D721Med (cell line): ENCODE data around the gene SLC18A3.

Experiments used
- DNase-seq: peaks from one replicate; pipeline ENCODE4 v3.0.0; 2011; ENCODE audit warnings: low spot score; ENCODE audit not compliant: insufficient read length
- FAIRE-seq: peaks from 2 replicates; lab custom pipeline; 2011; peaks lifted over from hg19 to GRCh38; lab: Jason Lieb, UNC
- CTCF ChIP-seq: IDR thresholded peaks from 2 replicates; pipeline ENCODE4 v1.5.1; 2012; ENCODE audit warnings: mild to moderate bottlenecking, control low read depth; ENCODE audit not compliant: insufficient read depth; ENCODE audit errors: missing control alignments

SLC18A3 gene

GRCh38 chr10:49595713-49596492, 14.2 kb upstream of the SLC18A3 start:
- FAIRE-seq (no peak), DNase-seq (no peak)
- no peak for TF ChIP-seq CTCF

DNA sequence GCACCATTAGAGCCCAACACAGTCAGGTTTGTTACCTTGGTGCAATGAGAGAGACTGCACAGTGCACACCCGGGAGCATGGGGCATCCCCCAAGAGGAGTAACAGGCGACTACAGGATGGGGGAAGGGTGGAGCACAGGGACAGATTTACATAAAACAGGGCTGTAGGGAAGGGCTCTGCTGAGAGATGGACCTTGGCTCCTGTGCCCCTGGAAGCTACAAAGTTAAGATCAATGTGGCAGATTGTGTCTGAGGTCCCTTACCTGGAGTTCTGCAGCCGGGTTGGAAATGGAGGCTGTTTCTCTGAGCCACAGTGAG, 13.7 kb upstream of the SLC18A3 start:
- TF ChIP-seq CTCF = no peak
- FAIRE-seq = no peak

DNA sequence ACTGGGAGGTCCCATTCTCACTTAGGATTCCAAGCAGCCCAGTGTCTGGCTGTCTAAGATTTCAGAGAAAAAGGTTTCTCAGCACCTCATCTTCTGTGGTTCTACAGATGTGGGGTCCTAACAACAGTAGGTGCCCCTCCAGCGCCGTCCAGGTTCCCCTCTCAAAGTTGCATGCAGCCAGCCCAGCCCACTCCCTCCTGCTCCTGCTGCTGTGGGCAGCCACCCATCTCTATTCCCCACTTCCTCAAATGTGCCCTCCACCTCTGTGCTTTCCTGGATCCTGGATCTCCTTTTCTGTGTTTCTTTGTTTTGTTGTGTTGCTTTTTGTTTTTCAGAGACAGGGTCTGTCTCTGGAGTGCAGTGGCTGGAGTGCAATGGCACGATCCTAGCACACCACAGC, 13.3 kb upstream of the SLC18A3 start:
- no peak for DNase-seq
- TF ChIP-seq CTCF = no peak
- FAIRE-seq = no peak

More for the DNA sequence above, 13.7 kb upstream of the SLC18A3 start:
- no peak for DNase-seq

- TF ChIP-seq CTCF = no peak
- FAIRE-seq (no peak), DNase-seq (no peak)
These were observed 12.5 kb upstream of the SLC18A3 start for GRCh38 chr10:49597426-49598163.

- TF ChIP-seq CTCF = no peak
- no peak for FAIRE-seq
- no peak for DNase-seq
These were observed 11.8 kb upstream of the SLC18A3 start for GRCh38 chr10:49598164-49598856.

DNA sequence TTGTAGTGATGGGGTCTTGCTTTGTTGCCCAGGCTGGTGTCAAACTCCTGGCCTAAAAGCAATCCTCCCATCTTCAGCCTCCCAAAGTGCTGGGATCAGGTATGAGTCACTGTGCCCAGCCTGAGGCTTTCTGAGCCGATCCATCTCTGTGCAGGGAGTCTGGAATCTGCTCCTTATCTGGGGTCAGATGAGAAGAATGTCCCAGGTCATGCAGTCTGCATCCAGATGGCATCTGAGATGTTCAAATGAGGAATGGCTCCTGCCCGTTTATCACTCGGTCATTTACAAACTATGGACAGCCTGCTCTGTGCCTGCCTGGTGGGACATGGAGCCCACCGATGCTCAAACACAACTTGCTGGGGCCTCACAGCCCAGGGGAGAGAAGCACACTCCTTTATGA, 11.1 kb upstream of the SLC18A3 start:
- no peak for FAIRE-seq
- no peak for TF ChIP-seq CTCF
- no peak for DNase-seq

DNA sequence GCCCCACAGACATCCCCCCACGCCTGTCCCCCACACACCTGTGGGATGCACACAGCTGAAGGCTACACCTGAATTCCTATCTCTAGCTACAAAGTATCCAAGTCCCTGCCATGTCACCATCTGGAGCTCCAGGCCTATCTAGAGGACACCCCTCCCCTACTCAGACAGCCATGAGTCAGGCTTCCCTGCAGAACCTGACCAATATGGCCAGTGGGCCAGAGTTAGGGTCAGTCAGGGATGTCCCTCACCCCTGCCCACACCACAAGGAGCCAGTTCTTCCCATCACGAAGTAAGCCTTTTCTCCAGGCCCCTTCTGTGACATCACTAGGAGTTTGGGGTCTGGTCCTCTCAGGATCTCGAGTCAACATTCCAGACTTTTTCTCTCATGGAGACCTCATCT, 10.6 kb upstream of the SLC18A3 start:
- FAIRE-seq (no peak), DNase-seq (no peak)
- TF ChIP-seq CTCF = no peak
